ENCODE measurements around the gene HTR6. TPM values are rescaled to one million over a fixed set of nuclear protein-coding genes. Genes with fewer than 3 reads are reported as not detected.

Gene HTR6
- total and polyA plus RNA-seq, 2 of the 4 experiments (the other 2 are of a cell fraction): not detected

GRCh38 chr1:19623523-19623922 is 41.2 kb upstream of the HTR6 start:
- BruUV-seq (replicated peaks): no TSS peak
- H3K36me3 ChIP-seq (ENCODE audit: control insufficient read depth, insufficient read depth, low read length): peaks cover 27% of the 10 kb centered on the region
- no peak overlapping the region for H4K5ac ChIP-seq (ENCODE audit: low read depth, low read length)
- no peak overlapping the region for H3K9ac ChIP-seq (ENCODE audit: low read depth, low read length)
- no peak overlapping the region for H2BK120ac ChIP-seq (ENCODE audit: low read depth, low read length)
- peak; percentile 52 for DNase-seq
- H2BK5ac ChIP-seq (ENCODE audit: low read depth, low read length, poor library complexity, severe bottlenecking): no peak overlapping the region
- no peak overlapping the region; the same call in 1 of the 2 replicates for H3K4me2 ChIP-seq (ENCODE audit: low read depth, low read length)
- 0 out of 2 replicates have a peak, but pooled peaks cover 7% of the 10 kb centered on the region for H3K9me1 ChIP-seq (ENCODE audit: insufficient read depth, low read length)
- no peak overlapping the region for H3K56ac ChIP-seq (ENCODE audit: extremely low read depth, insufficient read depth, low read length)
- TF ChIP-seq ELK1 (IDR thresholded peaks at IDR 0.05; ENCODE audit: borderline replicate concordance, low read depth, low read length) (no peak), SMC3 (IDR thresholded peaks at IDR 0.05; ENCODE audit: low read depth, low read length) (no peak), NFE2L2 (IDR thresholded peaks at IDR 0.05; ENCODE audit: low read depth, low read length) (no peak), MAZ (IDR thresholded peaks at IDR 0.05; ENCODE audit: borderline replicate concordance, low read depth, low read length) (no peak), MXI1 (IDR thresholded peaks at IDR 0.05; ENCODE audit: borderline replicate concordance, low read depth, low read length) (no peak), CHD1 (IDR thresholded peaks at IDR 0.05; ENCODE audit: low read depth, low read length) (no peak), RFX5 (IDR thresholded peaks at IDR 0.05; ENCODE audit: low read depth, low read length) (no peak), USF2 (IDR thresholded peaks at IDR 0.05; ENCODE audit: low read depth, low read length) (no peak), RAD21 (IDR thresholded peaks at IDR 0.05; ENCODE audit: low read length) (no peak)
- peaks cover 30 to 49% of the 10 kb centered on the region in 2 experiments for H3K79me1 ChIP-seq (ENCODE audit: low read depth in 1 of 2, low read length in 2 of 2)
- no peak overlapping the region for H3K23ac ChIP-seq (ENCODE audit: low read depth, low read length)
- intact Hi-C loops (cut with micrococcal nuclease): no loop called here
- H2AFZ ChIP-seq (replicated peaks; ENCODE audit: low read length, poor library complexity): no peak overlapping the region
- no peaks in the 10 kb centered on the region for H3K9me3 ChIP-seq (ENCODE audit: control insufficient read depth, insufficient read depth, low read length)
- H3K27me3 ChIP-seq (ENCODE audit: control insufficient read depth, insufficient read depth, low read length): no peaks in the 10 kb centered on the region
- H2AK5ac ChIP-seq (ENCODE audit: low read depth, low read length): no peak overlapping the region
- H4K20me1 ChIP-seq (ENCODE audit: insufficient read depth, low read length): peaks cover 9% of the 10 kb centered on the region; the same call in 1 of the 2 replicates
- no peak overlapping the region for H2BK20ac ChIP-seq (ENCODE audit: low read depth, low read length)
- H4K8ac ChIP-seq (ENCODE audit: low read depth in 2 of 2, low read length in 2 of 2): no peak overlapping the region
- H4K91ac ChIP-seq (ENCODE audit: insufficient read depth, low read depth, low read length): no peak overlapping the region
- H3K18ac ChIP-seq (ENCODE audit: low read depth, low read length): no peak overlapping the region
- H3K4me3 ChIP-seq (ENCODE audit: insufficient read depth, low read depth, low read length): no peak overlapping the region
- H3K14ac ChIP-seq (replicated peaks; ENCODE audit: low read depth, low read length): no peak overlapping the region
- H3K4ac ChIP-seq (ENCODE audit: low read depth, low read length): no peak overlapping the region
- ChIA-PET POLR2A (ENCODE audit: unreplicated experiment) (no interaction called here), CTCF (no interaction called here)
- peaks cover 13% of the 10 kb centered on the region for H3K4me1 ChIP-seq (ENCODE audit: control insufficient read depth, insufficient read depth, low read length)
- ATAC-seq (ENCODE audit: low read depth): no peak
- H3K27ac ChIP-seq (ENCODE audit: insufficient read depth, low read length): no peak overlapping the region
- dilution Hi-C loops (cut with HindIII; ENCODE audit: low sequenced_read_pairs, unreplicated experiment): no loop called here
- no CpG with 5 or more reads among the region's 3 CpGs for WGBS, 2 experiments (ENCODE audit: extremely low coverage in 2 of 2, insufficient read length in 1 of 2)
- in situ Hi-C loops (cut with MboI; ENCODE audit: low sequenced_read_pairs): no loop called here
- no peak overlapping the region for H2BK15ac ChIP-seq (ENCODE audit: low read depth, low read length)
- H2AK9ac ChIP-seq (replicated peaks; ENCODE audit: low read depth, low read length, poor library complexity): no peak overlapping the region
